Body of pancreas (tissue), 4 donors: Measurements from ENCODE around the gene CCBE1.

Source experiments
- POLR2A ChIP-seq, 3 donors: fragments of 450-650 bp; IDR thresholded peaks; one replicate each; pipeline ENCODE4 v1.6.1; 2016; ENCODE audit warnings: antibody characterized with exemption in 3 of 3, mild to moderate bottlenecking in 2 of 3
- TF ChIP-seq, protein P1 (sequence below), 7 experiments: fragments of 450-650 bp in 4 of 7; fragments of 200-600 bp in 3 of 7; sonication (generic) in 3 of 7; IDR thresholded peaks; one replicate each; pipeline ENCODE4 v1.5.1; 2016 to 2019; ENCODE audit warnings: antibody characterized with exemption in 7 of 7

DNA sequence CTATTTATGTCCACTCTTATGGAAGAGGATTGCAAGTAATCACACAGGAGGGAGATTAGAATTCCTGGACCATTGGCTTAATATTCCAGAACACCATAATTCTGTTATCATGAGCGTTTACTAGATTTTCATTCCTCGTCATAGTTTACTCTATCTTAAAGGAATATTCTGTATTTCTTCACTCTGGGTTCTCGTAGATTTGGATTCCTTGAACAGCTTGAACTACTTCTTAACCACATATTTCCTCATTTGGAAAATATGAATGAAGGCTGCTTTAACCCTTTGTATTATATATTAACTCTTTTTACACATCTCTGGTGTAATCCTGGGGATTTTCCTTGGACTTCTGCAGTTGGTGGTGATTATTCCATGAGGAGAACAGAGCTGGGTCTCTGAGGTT is 46.3 kb upstream of the CCBE1 start:
- TF ChIP-seq, protein P1, sequence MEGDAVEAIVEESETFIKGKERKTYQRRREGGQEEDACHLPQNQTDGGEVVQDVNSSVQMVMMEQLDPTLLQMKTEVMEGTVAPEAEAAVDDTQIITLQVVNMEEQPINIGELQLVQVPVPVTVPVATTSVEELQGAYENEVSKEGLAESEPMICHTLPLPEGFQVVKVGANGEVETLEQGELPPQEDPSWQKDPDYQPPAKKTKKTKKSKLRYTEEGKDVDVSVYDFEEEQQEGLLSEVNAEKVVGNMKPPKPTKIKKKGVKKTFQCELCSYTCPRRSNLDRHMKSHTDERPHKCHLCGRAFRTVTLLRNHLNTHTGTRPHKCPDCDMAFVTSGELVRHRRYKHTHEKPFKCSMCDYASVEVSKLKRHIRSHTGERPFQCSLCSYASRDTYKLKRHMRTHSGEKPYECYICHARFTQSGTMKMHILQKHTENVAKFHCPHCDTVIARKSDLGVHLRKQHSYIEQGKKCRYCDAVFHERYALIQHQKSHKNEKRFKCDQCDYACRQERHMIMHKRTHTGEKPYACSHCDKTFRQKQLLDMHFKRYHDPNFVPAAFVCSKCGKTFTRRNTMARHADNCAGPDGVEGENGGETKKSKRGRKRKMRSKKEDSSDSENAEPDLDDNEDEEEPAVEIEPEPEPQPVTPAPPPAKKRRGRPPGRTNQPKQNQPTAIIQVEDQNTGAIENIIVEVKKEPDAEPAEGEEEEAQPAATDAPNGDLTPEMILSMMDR (IDR thresholded peaks at IDR 0.05): no peak
- TF ChIP-seq POLR2A (IDR thresholded peaks at IDR 0.05): no peak
